Measurements from ENCODE around the gene GRIP1. TPM values are rescaled to one million over a fixed set of nuclear protein-coding genes. Genes with fewer than 3 reads are reported as not detected.

GRIP1 gene
- total and polyA plus RNA-seq, 12 donors = 0.12 to 7.3 (median 1.9) TPM

GRCh38 chr12:66716522-66716921 lies 37.6 kb upstream of the GRIP1 start:
- H3K4me3 ChIP-seq = no peak overlapping the region

GRCh38 chr12:66714709-66715108 lies 35.8 kb upstream of the GRIP1 start:
- ATAC-seq (no peak), DNase-seq (no peak)
- no peaks in the 10 kb centered on the region for H3K9me3 ChIP-seq
- H3K4me3 ChIP-seq = no peak overlapping the region
- intact Hi-C loops (cut with DNase I) = no loop called here
- no peaks in the 10 kb centered on the region for H3K27me3 ChIP-seq
- no peaks in the 10 kb centered on the region for H3K4me1 ChIP-seq
- WGBS, 2 donors = 93 to 98% methylated on average over 2 of the region's 2 CpGs
- TF ChIP-seq CTCF (IDR thresholded peaks at IDR 0.05) = no peak
- H3K27ac ChIP-seq = no peak overlapping the region
- no peaks in the 10 kb centered on the region for H3K36me3 ChIP-seq

More at GRCh38 chr12:66716522-66716921, 37.6 kb upstream of the GRIP1 start:
- ATAC-seq (no peak), DNase-seq (no peak)
- Histone ChIP-seq H3K36me3 (no peaks in the 10 kb centered on the region), H3K27me3 (no peaks in the 10 kb centered on the region), H3K4me1 (no peaks in the 10 kb centered on the region), H3K9me3 (no peaks in the 10 kb centered on the region), H3K27ac (no peak overlapping the region)
- TF ChIP-seq CTCF (IDR thresholded peaks at IDR 0.05) = no peak
- WGBS, 2 donors = 38 to 50% methylated on average over 1 of the region's 1 CpG
- intact Hi-C loops (cut with DNase I) = no loop called here

GRCh38 chr12:66713984-66714383 lies 35.1 kb upstream of the GRIP1 start:
- TF ChIP-seq CTCF (IDR thresholded peaks at IDR 0.05) = no peak
- ATAC-seq (no peak), DNase-seq (no peak)
- Histone ChIP-seq H3K36me3 (no peaks in the 10 kb centered on the region), H3K27me3 (no peaks in the 10 kb centered on the region), H3K4me3 (peak overlapping the region in 1 of 10 donors; percentile 36), H3K4me1 (no peaks in the 10 kb centered on the region), H3K27ac (no peak overlapping the region), H3K9me3 (no peaks in the 10 kb centered on the region)
- intact Hi-C loops (cut with DNase I) = no loop called here
- WGBS, 2 donors = 64 to 69% methylated on average over 3 of the region's 3 CpGs

- intact Hi-C loops (cut with DNase I) = loop anchor here in 1 of 10 donors (1.0 kb wide), 1 partner anchor 27 kb away; no protein-coding TSS in a partner anchor
- no peak for TF ChIP-seq CTCF (IDR thresholded peaks at IDR 0.05)
- H3K4me3 ChIP-seq = no peak overlapping the region
- DNase-seq = no peak
- H3K27ac ChIP-seq = no peak overlapping the region
- no peak for ATAC-seq
- no peaks in the 10 kb centered on the region for H3K27me3 ChIP-seq
- no peaks in the 10 kb centered on the region for H3K4me1 ChIP-seq
- 74 to 90% methylated on average over 2 of the region's 2 CpGs for WGBS, 2 donors
- H3K9me3 ChIP-seq = peaks cover 0 to 9% (median 0%) of the 10 kb centered on the region in 11 donors
- H3K36me3 ChIP-seq = no peaks in the 10 kb centered on the region
These were observed 31.0 kb upstream of the GRIP1 start for GRCh38 chr12:66709893-66710292.
